IMR-90 (cell line): ENCODE results near the gene FKBP14. TPM values are rescaled to one million over a fixed set of nuclear protein-coding genes. Genes with fewer than 3 reads are reported as not detected.

Experiments
- ATAC-seq: fragments of 200-7000 bp; cut with Tn5 transposase; 2 replicates; pipeline ENCODE4 v1.9.1; 2020; ENCODE audit warnings: low read depth, mild to moderate bottlenecking, moderate library complexity
- BruUV-seq: library from RNA; stranded (reverse); fragments of 400-500 nt; replicated peaks from 2 replicates; lab custom pipeline; 2021; lab: Mats Ljungman, UMichigan
- CTCF ChIA-PET: fragments of 300-600 bp; formaldehyde crosslinking; extraction: SDS; loops from one replicate; lab custom pipeline; 2021; ENCODE audit warnings: antibody characterized with exemption; lab: Yijun Ruan, JAX
- POLR2A ChIA-PET: fragments of 300-600 bp; sonication (Branson Sonifier 250); formaldehyde crosslinking; loops from one replicate; lab custom pipeline; 2022; ENCODE audit warnings: antibody characterized with exemption; ENCODE audit not compliant: unreplicated experiment; lab: Charles Lee
- DNase-seq: peaks from one replicate; pipeline ENCODE4 v3.0.0; 2013
- H2AFZ ChIP-seq: replicated peaks from 2 replicates; pipeline ENCODE3; 2013; ENCODE audit warnings: low read length, mild to moderate bottlenecking; ENCODE audit not compliant: poor library complexity
- H2AK5ac ChIP-seq: 2 replicates; pipeline ENCODE4 v1.6.1; 2013; ENCODE audit warnings: low read depth, low read length, inconsistent platforms
- H2AK9ac ChIP-seq: replicated peaks from 2 replicates; pipeline ENCODE3; 2013; ENCODE audit warnings: mild to moderate bottlenecking, low read depth, low read length, moderate library complexity; ENCODE audit not compliant: poor library complexity
- H2BK120ac ChIP-seq: 2 replicates; pipeline ENCODE4 v1.6.1; 2013; ENCODE audit warnings: low read depth, low read length, inconsistent platforms
- H2BK15ac ChIP-seq: 3 replicates; pipeline ENCODE4 v1.6.1; 2013; ENCODE audit warnings: low read depth, low read length, inconsistent platforms
- H2BK20ac ChIP-seq: 2 replicates; pipeline ENCODE4 v1.6.1; 2013; ENCODE audit warnings: low read depth, mild to moderate bottlenecking, inconsistent platforms, low read length, moderate library complexity
- H2BK5ac ChIP-seq: 2 replicates; pipeline ENCODE4 v1.6.1; 2013; ENCODE audit warnings: mild to moderate bottlenecking, low read depth, low read length, inconsistent platforms; ENCODE audit not compliant: poor library complexity, severe bottlenecking
- H3K14ac ChIP-seq: replicated peaks from 2 replicates; pipeline ENCODE4 v1.6.1; 2013; ENCODE audit warnings: low read depth, low read length, inconsistent platforms
- H3K18ac ChIP-seq: 2 replicates; pipeline ENCODE4 v1.6.1; 2013; ENCODE audit warnings: low read depth, low read length, control low read depth
- H3K23ac ChIP-seq: 2 replicates; pipeline ENCODE4 v1.6.1; 2013; ENCODE audit warnings: low read depth, low read length, inconsistent platforms
- H3K27ac ChIP-seq: 2 replicates; pipeline ENCODE4 v1.5.1; 2013; ENCODE audit warnings: mild to moderate bottlenecking, control low read depth, low read length; ENCODE audit not compliant: insufficient read depth
- H3K27me3 ChIP-seq: 2 replicates; pipeline ENCODE4 v1.6.1; 2013; ENCODE audit warnings: low read length; ENCODE audit not compliant: control insufficient read depth, insufficient read depth
- H3K36me3 ChIP-seq: 2 replicates; pipeline ENCODE4 v1.6.1; 2013; ENCODE audit warnings: low read length, mixed read lengths; ENCODE audit not compliant: control insufficient read depth, insufficient read depth
- H3K4ac ChIP-seq: 2 replicates; pipeline ENCODE4 v1.6.1; 2013; ENCODE audit warnings: low read depth, low read length, inconsistent platforms
- H3K4me1 ChIP-seq: 2 replicates; pipeline ENCODE4 v1.6.1; 2013; ENCODE audit warnings: low read length, mixed read lengths; ENCODE audit not compliant: control insufficient read depth, insufficient read depth
- H3K4me2 ChIP-seq: 2 replicates; pipeline ENCODE4 v1.6.1; 2013; ENCODE audit warnings: low read depth, mild to moderate bottlenecking, control low read depth, low read length, moderate library complexity
- H3K4me3 ChIP-seq: 2 replicates; pipeline ENCODE4 v1.5.1; 2013; ENCODE audit warnings: low read depth, mild to moderate bottlenecking, control low read depth, low read length, moderate library complexity; ENCODE audit not compliant: insufficient read depth
- H3K56ac ChIP-seq: 2 replicates; pipeline ENCODE4 v1.6.1; 2013; ENCODE audit warnings: low read length, inconsistent platforms; ENCODE audit not compliant: insufficient read depth; ENCODE audit errors: extremely low read depth
- H3K79me1 ChIP-seq, 2 experiments: 2 replicates each; pipeline ENCODE4 v1.6.1; 2013; ENCODE audit warnings: low read length in 2 of 2, inconsistent platforms in 1 of 2, low read depth in 1 of 2
- H3K9ac ChIP-seq: 2 replicates; pipeline ENCODE4 v1.6.1; 2013; ENCODE audit warnings: low read depth, low read length, control low read depth
- H3K9me1 ChIP-seq: 2 replicates; pipeline ENCODE4 v1.6.1; 2013; ENCODE audit warnings: low read length, inconsistent platforms; ENCODE audit not compliant: insufficient read depth
- H3K9me3 ChIP-seq: 2 replicates; pipeline ENCODE4 v1.6.1; 2013; ENCODE audit warnings: low read length; ENCODE audit not compliant: control insufficient read depth, insufficient read depth
- H4K20me1 ChIP-seq: 2 replicates; pipeline ENCODE4 v1.6.1; 2013; ENCODE audit warnings: low read length, inconsistent platforms; ENCODE audit not compliant: insufficient read depth
- H4K5ac ChIP-seq: 2 replicates; pipeline ENCODE4 v1.6.1; 2013; ENCODE audit warnings: mild to moderate bottlenecking, low read depth, low read length, control low read depth
- H4K8ac ChIP-seq, 2 experiments: 2 replicates each; pipeline ENCODE4 v1.6.1; 2013; ENCODE audit warnings: low read depth in 2 of 2, low read length in 2 of 2, control low read depth in 1 of 2, inconsistent platforms in 1 of 2
- H4K91ac ChIP-seq: 2 replicates; pipeline ENCODE4 v1.6.1; 2013; ENCODE audit warnings: low read depth, low read length, inconsistent platforms; ENCODE audit not compliant: insufficient read depth
- BHLHE40 ChIP-seq: fragments of 150-350 bp; IDR thresholded peaks from 2 replicates; pipeline ENCODE4 v1.6.1; 2016; ENCODE audit warnings: mild to moderate bottlenecking, low read depth, low read length
- CEBPB ChIP-seq: IDR thresholded peaks from 2 replicates; pipeline ENCODE4 v1.6.1; 2012; ENCODE audit warnings: low read depth, low read length, improper control_type of control experiment
- CHD1 ChIP-seq: IDR thresholded peaks from 2 replicates; pipeline ENCODE4 v1.6.1; 2012; ENCODE audit warnings: low read depth, low read length, improper control_type of control experiment
- CTCF ChIP-seq: conservative IDR thresholded peaks from 2 replicates; pipeline ENCODE4 v1.5.1; 2012; ENCODE audit warnings: mild to moderate bottlenecking, low read depth, low read length, improper control_type of control experiment
- ELK1 ChIP-seq: fragments of 150-350 bp; IDR thresholded peaks from 2 replicates; pipeline ENCODE4 v1.6.1; 2016; ENCODE audit warnings: low read depth, mild to moderate bottlenecking, low read length, moderate library complexity, borderline replicate concordance
- FOS ChIP-seq: fragments of 150-350 bp; IDR thresholded peaks from 2 replicates; pipeline ENCODE4 v1.6.1; 2016; ENCODE audit warnings: low read depth, low read length
- MAFK ChIP-seq: IDR thresholded peaks from 2 replicates; pipeline ENCODE4 v1.6.1; 2012; ENCODE audit warnings: low read depth, low read length, improper control_type of control experiment
- MAZ ChIP-seq: IDR thresholded peaks from 2 replicates; pipeline ENCODE4 v1.6.1; 2012; ENCODE audit warnings: low read depth, mild to moderate bottlenecking, low read length, improper control_type of control experiment, moderate library complexity, borderline replicate concordance
- MXI1 ChIP-seq: IDR thresholded peaks from 2 replicates; pipeline ENCODE4 v1.6.1; 2012; ENCODE audit warnings: low read depth, mild to moderate bottlenecking, low read length, moderate library complexity, borderline replicate concordance
- NFE2L2 ChIP-seq: fragments of 150-350 bp; IDR thresholded peaks from 2 replicates; pipeline ENCODE4 v1.6.1; 2016; ENCODE audit warnings: low read depth, mild to moderate bottlenecking, low read length
- POLR2A ChIP-seq: IDR thresholded peaks from 2 replicates; pipeline ENCODE4 v1.6.1; 2012; ENCODE audit warnings: mild to moderate bottlenecking, low read depth, low read length
- RAD21 ChIP-seq: IDR thresholded peaks from 2 replicates; pipeline ENCODE4 v1.6.1; 2012; ENCODE audit warnings: low read length, improper control_type of control experiment
- RCOR1 ChIP-seq: IDR thresholded peaks from 2 replicates; pipeline ENCODE4 v1.6.1; 2012; ENCODE audit warnings: mild to moderate bottlenecking, low read length, improper control_type of control experiment; ENCODE audit not compliant: insufficient replicate concordance
- RFX5 ChIP-seq: IDR thresholded peaks from 2 replicates; pipeline ENCODE4 v1.8.0; 2012; ENCODE audit warnings: low read depth, mild to moderate bottlenecking, low read length, moderate library complexity
- SMC3 ChIP-seq: fragments of 150-350 bp; IDR thresholded peaks from 2 replicates; pipeline ENCODE4 v1.6.1; 2016; ENCODE audit warnings: low read depth, mild to moderate bottlenecking, antibody characterized with exemption, low read length, moderate library complexity
- USF2 ChIP-seq: fragments of 150-350 bp; IDR thresholded peaks from 2 replicates; pipeline ENCODE4 v1.6.1; 2017; ENCODE audit warnings: mild to moderate bottlenecking, antibody characterized with exemption, low read length, low read depth
- WGBS, 2 experiments: methylation state at CpG; one replicate each; pipeline versions ENCODE4 v1.1.5 to v1.1.7; 2013; ENCODE audit warnings: missing lambda C conversion rate in 2 of 2; ENCODE audit not compliant: insufficient read length in 1 of 2; ENCODE audit errors: extremely low coverage in 2 of 2; 5-methylcytosine and 5-hydroxymethylcytosine counted together
- dilution Hi-C: fragments of 300-500 bp; cut with HindIII; formaldehyde crosslinking; loops from one replicate; pipeline ENCODE4 v1.14.3; 2018; ENCODE audit warnings: low sequenced_read_pairs; ENCODE audit not compliant: unreplicated experiment
- in situ Hi-C: fragments of 300-500 bp; cut with MboI; formaldehyde crosslinking; loops from 3 replicates; pipeline ENCODE4 v1.14.3; 2019; ENCODE audit warnings: low sequenced_read_pairs, inconsistent platforms, mixed read lengths
- intact Hi-C: fragments of 100-400 bp; cut with micrococcal nuclease; formaldehyde crosslinking; loops from 2 replicates; pipeline ENCODE4 v1.10.0; 2022
- polyA plus RNA-seq, 3 experiments: library from polyadenylated mRNA; depleted of rRNA; stranded (reverse); fragments of >200 nt; gene quantifications; 2 replicates each; pipeline ENCODE4 v1.2.3, GENCODE V29; 2012; ENCODE audit warnings: low replicate concordance in 1 of 3
- total RNA-seq: library from RNA; depleted of rRNA; stranded (reverse); fragments of >200 nt; gene quantifications from 2 replicates; pipeline ENCODE4 v1.2.3, GENCODE V29; 2012

FKBP14 gene
- total and polyA plus RNA-seq, 2 of the 4 experiments (the other 2 are of a cell fraction), result 26.3 to 27.1 TPM

- WGBS, 2 experiments, result no CpG with 5 or more reads among the region's 3 CpGs
- ChIA-PET POLR2A (no interaction called here), CTCF (interaction anchor here (1.4 kb wide), 1 partner anchor 15 kb away, joined by 3 read pairs; no protein-coding TSS in a partner anchor)
- Histone ChIP-seq H3K27me3 (no peaks in the 10 kb centered on the region), H4K5ac (no peak overlapping the region), H4K20me1 (no peaks in the 10 kb centered on the region; the same call in 1 of the 2 replicates), H3K4me1 (peaks cover 3% of the 10 kb centered on the region; the same call in 1 of the 2 replicates), H3K36me3 (peaks cover 21% of the 10 kb centered on the region), H2BK5ac (no peak overlapping the region), H3K4me2 (no peak overlapping the region), H3K9me1 (no peaks in the 10 kb centered on the region), H3K4ac (no peak overlapping the region), H3K4me3 (no peak overlapping the region), H3K9me3 (no peaks in the 10 kb centered on the region; the same call in 1 of the 2 replicates), H2BK120ac (no peak overlapping the region), H2AK5ac (no peak overlapping the region), H3K14ac (no peak overlapping the region), H3K18ac (no peak overlapping the region), H4K8ac (no peak overlapping the region), H2AK9ac (no peak overlapping the region), H2BK20ac (no peak overlapping the region), H3K9ac (no peak overlapping the region), H3K23ac (no peak overlapping the region), H2BK15ac (no peak overlapping the region), H2AFZ (no peak overlapping the region), H3K27ac (no peak overlapping the region), H4K91ac (no peak overlapping the region), H3K56ac (no peak overlapping the region), H3K79me1 (peaks cover 18 to 25% of the 10 kb centered on the region in 2 experiments)
- intact Hi-C loops (no loop called here), in situ Hi-C loops (no loop called here), dilution Hi-C loops (no loop called here)
- DNase-seq (no peak), ATAC-seq (no peak)
- TF ChIP-seq CHD1 (no peak), POLR2A (no peak), NFE2L2 (no peak), USF2 (no peak), CTCF (no peak), RFX5 (no peak), ELK1 (no peak), MAZ (no peak), CEBPB (no peak), RCOR1 (no peak), MXI1 (no peak), MAFK (no peak), RAD21 (no peak), SMC3 (no peak), BHLHE40 (no peak), FOS (no peak)
- BruUV-seq, result no TSS peak
Observed at GRCh38 chr7:30046127-30046770, 19.7 kb upstream of the FKBP14 start.
